Measurements from ENCODE around the gene GALR2.

Gene GALR2

GRCh38 chr17:76048025-76048605 is 26.5 kb upstream of the GALR2 start:
- TF ChIP-seq CTCF (conservative IDR thresholded peaks at IDR 0.05) (no peak), ZFX (IDR thresholded peaks at IDR 0.05) (no peak)
- H3K27ac ChIP-seq, result no peak overlapping the region

GRCh38 chr17:76048711-76049110 is 25.9 kb upstream of the GALR2 start:
- no peak overlapping the region for H3K27ac ChIP-seq
- no peak for TF ChIP-seq ZFX (IDR thresholded peaks at IDR 0.05)

GRCh38 chr17:76049239-76049638 is 25.3 kb upstream of the GALR2 start:
- no peak overlapping the region for H3K27ac ChIP-seq
- TF ChIP-seq ZFX (IDR thresholded peaks at IDR 0.05) (no peak), CTCF (conservative IDR thresholded peaks at IDR 0.05) (no peak)

GRCh38 chr17:76049836-76050537 is 24.6 kb upstream of the GALR2 start:
- TF ChIP-seq CTCF (conservative IDR thresholded peaks at IDR 0.05), result no peak
- TF ChIP-seq ZFX (IDR thresholded peaks at IDR 0.05), result no peak
- peak overlapping the region; percentile 39 for H3K27ac ChIP-seq

- TF ChIP-seq ZFX (IDR thresholded peaks at IDR 0.05) (no peak), CTCF (conservative IDR thresholded peaks at IDR 0.05) (no peak)
Observed at GRCh38 chr17:76050538-76051467, 23.8 kb upstream of the GALR2 start.

GRCh38 chr17:76051561-76051960 is 23.0 kb upstream of the GALR2 start:
- TF ChIP-seq ZFX (IDR thresholded peaks at IDR 0.05) (no peak), CTCF (conservative IDR thresholded peaks at IDR 0.05) (no peak)
- peak overlapping the region; percentile 47 for H3K27ac ChIP-seq

More at GRCh38 chr17:76050538-76051467, 23.8 kb upstream of the GALR2 start:
- H3K27ac ChIP-seq, result peak overlapping the region; percentile 39

- no peak overlapping the region for H3K27ac ChIP-seq
- TF ChIP-seq CTCF (conservative IDR thresholded peaks at IDR 0.05), result no peak
- TF ChIP-seq ZFX (IDR thresholded peaks at IDR 0.05), result no peak
Observed at GRCh38 chr17:76053246-76054111, 21.1 kb upstream of the GALR2 start.
